ENCODE measurements around the gene SLC10A7. TPM values are rescaled to one million over a fixed set of nuclear protein-coding genes. Genes with fewer than 3 reads are reported as not detected.

The SLC10A7 gene
- total and polyA plus RNA-seq, 2 of the 8 experiments (the other 6 are each of a cell fraction or from before 2014, with no cell fraction given), result 2.5 to 2.9 TPM

DNA sequence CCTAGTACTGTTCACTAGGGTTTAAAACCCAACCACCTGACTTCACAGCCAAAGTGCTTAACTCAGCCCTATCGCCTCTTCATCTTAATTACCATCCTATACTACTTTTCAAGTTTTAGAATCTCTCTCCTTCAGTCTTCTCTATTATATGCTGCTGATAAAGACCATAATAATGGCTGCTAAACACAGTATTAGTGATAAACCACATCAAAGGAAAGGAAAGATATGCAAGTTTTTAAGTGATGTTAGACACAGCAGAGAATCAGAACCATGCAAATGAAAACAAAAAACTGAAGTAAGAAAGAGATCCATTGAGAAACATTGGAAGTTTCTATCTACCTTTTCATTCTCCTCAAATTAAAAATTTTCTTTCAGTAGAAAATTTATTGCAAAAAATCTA, 206.6 kb downstream of the SLC10A7 start (continued):
- no peak for TF ChIP-seq CTBP2 (IDR thresholded peaks at IDR 0.05; ENCODE audit: borderline replicate concordance, insufficient read depth, insufficient read length, low read length)
- TF ChIP-seq RXRA (IDR thresholded peaks at IDR 0.05; ENCODE audit: insufficient read depth, low read depth, low read length), result no peak
- no peak for TF ChIP-seq RAD21 (IDR thresholded peaks at IDR 0.05 in 1 of 2, conservative IDR thresholded peaks at IDR 0.05 in 1 of 2; ENCODE audit: low read depth in 2 of 2, low read length in 2 of 2)
- no peak for TF ChIP-seq CHD1 (IDR thresholded peaks at IDR 0.05; ENCODE audit: low read depth, low read length)
- no peak for TF ChIP-seq USF2 (IDR thresholded peaks at IDR 0.05; ENCODE audit: low read length)
- no peak for TF ChIP-seq ASH2L (IDR thresholded peaks at IDR 0.05; ENCODE audit: low read length)
- TF ChIP-seq ATF2 (IDR thresholded peaks at IDR 0.05; ENCODE audit: low read length), result no peak
- TF ChIP-seq CEBPB (IDR thresholded peaks at IDR 0.05; ENCODE audit: low read depth, low read length), result no peak
- no peak for TF ChIP-seq SIN3A (conservative IDR thresholded peaks at IDR 0.05 in 1 of 2, IDR thresholded peaks at IDR 0.05 in 1 of 2; ENCODE audit: low read depth in 1 of 2, low read length in 2 of 2)
- TF ChIP-seq SP1 (IDR thresholded peaks at IDR 0.05; ENCODE audit: low read depth, low read length), result no peak
